Measurements from ENCODE around the gene PRPS1L1. TPM values are rescaled to one million over a fixed set of nuclear protein-coding genes. Genes with fewer than 3 reads are reported as not detected.

PRPS1L1 gene
- total RNA-seq, 1 donor from 2014 or later: not detected

DNA sequence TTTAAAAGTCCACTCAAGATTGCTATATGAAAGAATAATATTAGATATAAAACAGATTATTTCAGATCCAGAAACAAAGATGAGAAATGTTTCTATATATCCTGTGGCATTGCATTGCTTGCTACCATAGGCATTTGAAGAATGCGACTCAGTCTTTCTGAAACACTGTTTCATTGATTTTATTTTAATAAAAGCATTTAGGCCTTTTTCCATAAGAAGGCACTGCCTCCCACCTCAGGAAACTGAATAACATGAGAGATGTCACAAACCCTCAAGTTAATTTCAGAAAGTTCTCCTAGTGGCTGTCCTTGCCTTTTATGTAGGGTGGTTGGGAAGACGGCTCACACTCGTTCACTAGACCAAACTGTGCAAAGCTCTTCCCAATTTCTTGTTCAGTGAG is 23.3 kb downstream of the PRPS1L1 start:
- Histone ChIP-seq H2AFZ (replicated peaks) (no peak overlapping the region), H3K36me3 (no peaks in the 10 kb centered on the region), H3K4me3 (no peak overlapping the region), H3K9ac (no peak overlapping the region), H3K27ac (no peak overlapping the region), H3K4me1 (no peaks in the 10 kb centered on the region), H4K20me1 (ENCODE audit: low read depth) (no peaks in the 10 kb centered on the region), H3K27me3 (no peaks in the 10 kb centered on the region), H3K79me2 (ENCODE audit: low read depth) (no peaks in the 10 kb centered on the region), H3K9me3 (ENCODE audit: low read depth) (no peaks in the 10 kb centered on the region), H3F3A (ENCODE audit: low read depth) (no peaks in the 10 kb centered on the region), H3K4me2 (no peak overlapping the region)
- H3K36me3 Mint-ChIP-seq: no peaks in the 10 kb centered on the region
- no peak overlapping the region for H3K27ac Mint-ChIP-seq
- H3K9me3 Mint-ChIP-seq: peaks cover 14% of the 10 kb centered on the region
- H3K27me3 Mint-ChIP-seq (ENCODE audit: insufficient read depth, low read depth): no peaks in the 10 kb centered on the region
- no peak overlapping the region for H3K4me3 Mint-ChIP-seq
- DNase-seq (ENCODE audit: low spot score): no peak
- H3K4me1 Mint-ChIP-seq: no peaks in the 10 kb centered on the region
- TF ChIP-seq, protein P1, sequence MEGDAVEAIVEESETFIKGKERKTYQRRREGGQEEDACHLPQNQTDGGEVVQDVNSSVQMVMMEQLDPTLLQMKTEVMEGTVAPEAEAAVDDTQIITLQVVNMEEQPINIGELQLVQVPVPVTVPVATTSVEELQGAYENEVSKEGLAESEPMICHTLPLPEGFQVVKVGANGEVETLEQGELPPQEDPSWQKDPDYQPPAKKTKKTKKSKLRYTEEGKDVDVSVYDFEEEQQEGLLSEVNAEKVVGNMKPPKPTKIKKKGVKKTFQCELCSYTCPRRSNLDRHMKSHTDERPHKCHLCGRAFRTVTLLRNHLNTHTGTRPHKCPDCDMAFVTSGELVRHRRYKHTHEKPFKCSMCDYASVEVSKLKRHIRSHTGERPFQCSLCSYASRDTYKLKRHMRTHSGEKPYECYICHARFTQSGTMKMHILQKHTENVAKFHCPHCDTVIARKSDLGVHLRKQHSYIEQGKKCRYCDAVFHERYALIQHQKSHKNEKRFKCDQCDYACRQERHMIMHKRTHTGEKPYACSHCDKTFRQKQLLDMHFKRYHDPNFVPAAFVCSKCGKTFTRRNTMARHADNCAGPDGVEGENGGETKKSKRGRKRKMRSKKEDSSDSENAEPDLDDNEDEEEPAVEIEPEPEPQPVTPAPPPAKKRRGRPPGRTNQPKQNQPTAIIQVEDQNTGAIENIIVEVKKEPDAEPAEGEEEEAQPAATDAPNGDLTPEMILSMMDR (IDR thresholded peaks at IDR 0.05): no peak
- TF ChIP-seq EZH2 (IDR thresholded peaks at IDR 0.05) (no peak), EZH2phosphoT487 (IDR thresholded peaks at IDR 0.05) (no peak)

DNA sequence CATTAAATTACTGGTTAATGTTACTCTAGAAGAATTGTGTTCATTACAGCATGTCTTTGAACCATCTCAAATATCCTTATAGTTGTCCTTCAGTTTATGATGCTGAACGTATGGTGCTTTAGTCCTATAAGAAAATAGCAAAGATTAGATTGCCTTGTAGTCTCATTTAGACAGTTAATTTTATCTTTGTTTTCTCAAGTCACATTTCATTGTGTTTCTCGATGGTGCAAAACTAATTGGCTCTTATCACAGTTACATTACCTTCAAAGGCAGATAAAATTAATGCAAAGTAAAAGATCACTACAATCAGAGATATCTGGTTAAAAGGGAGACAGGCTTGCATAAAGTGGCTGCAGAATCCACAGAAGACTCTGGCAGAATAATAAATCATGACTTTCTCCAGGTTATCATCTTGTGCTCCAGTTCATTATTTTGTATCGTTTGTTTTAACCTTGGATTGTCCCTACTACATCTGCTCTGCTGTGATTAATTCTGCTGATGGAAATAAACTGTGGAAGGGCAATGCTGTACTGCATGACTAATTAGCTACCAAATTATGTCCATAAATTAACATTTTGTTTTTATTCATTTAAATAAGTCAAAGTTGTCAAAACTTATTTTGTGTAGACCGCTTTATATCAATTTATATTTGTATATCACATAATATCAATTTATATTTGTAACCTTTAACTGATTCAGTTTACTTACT is 24.2 kb downstream of the PRPS1L1 start:
- Mint-ChIP-seq H3K4me3 (no peak overlapping the region), H3K9me3 (peaks cover 15% of the 10 kb centered on the region), H3K4me1 (no peaks in the 10 kb centered on the region), H3K27ac (no peak overlapping the region), H3K27me3 (ENCODE audit: insufficient read depth, low read depth) (no peaks in the 10 kb centered on the region), H3K36me3 (no peaks in the 10 kb centered on the region)
- H3K9ac ChIP-seq: no peak overlapping the region
- no peak overlapping the region for H3K27ac ChIP-seq
- H2AFZ ChIP-seq (replicated peaks): no peak overlapping the region
- DNase-seq (ENCODE audit: low spot score): no peak
- no peaks in the 10 kb centered on the region for H3K4me1 ChIP-seq
- no peaks in the 10 kb centered on the region for H3K27me3 ChIP-seq
- no peak overlapping the region for H3K4me3 ChIP-seq
- H3K4me2 ChIP-seq: no peak overlapping the region
- no peaks in the 10 kb centered on the region for H4K20me1 ChIP-seq (ENCODE audit: low read depth)
- no peaks in the 10 kb centered on the region for H3K79me2 ChIP-seq (ENCODE audit: low read depth)
- no peaks in the 10 kb centered on the region for H3F3A ChIP-seq (ENCODE audit: low read depth)
- TF ChIP-seq EZH2 (IDR thresholded peaks at IDR 0.05): no peak
- no peak for TF ChIP-seq EZH2phosphoT487 (IDR thresholded peaks at IDR 0.05)
- TF ChIP-seq, protein P1 (IDR thresholded peaks at IDR 0.05): no peak
- H3K36me3 ChIP-seq: no peaks in the 10 kb centered on the region
- no peaks in the 10 kb centered on the region for H3K9me3 ChIP-seq (ENCODE audit: low read depth)

DNA sequence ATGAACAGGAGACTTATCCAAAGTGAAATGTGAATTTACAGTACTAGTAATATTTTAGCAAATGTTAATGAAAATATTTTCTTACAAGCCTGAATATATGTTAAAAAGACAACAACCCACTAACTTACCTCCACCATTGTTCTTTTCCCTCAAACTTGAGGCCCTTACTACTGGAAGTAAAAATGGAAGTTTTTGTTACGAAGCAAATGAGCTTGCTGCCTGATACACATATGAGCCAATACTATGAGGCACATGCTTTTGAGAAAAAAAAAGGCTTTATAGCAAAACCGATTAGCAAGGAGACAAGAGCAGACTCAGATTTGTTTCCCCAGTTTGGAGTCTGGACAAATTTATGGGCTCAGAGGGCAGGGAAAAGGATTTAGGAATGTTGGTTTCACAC is 29.0 kb downstream of the PRPS1L1 start:
- Mint-ChIP-seq H3K27ac (no peak overlapping the region), H3K27me3 (ENCODE audit: insufficient read depth, low read depth) (no peaks in the 10 kb centered on the region), H3K9me3 (peaks cover 8% of the 10 kb centered on the region), H3K4me3 (no peak overlapping the region), H3K4me1 (peaks cover 15% of the 10 kb centered on the region), H3K36me3 (no peaks in the 10 kb centered on the region)
- no peaks in the 10 kb centered on the region for H3K36me3 ChIP-seq
- H3K4me3 ChIP-seq: no peak overlapping the region
- H3K79me2 ChIP-seq (ENCODE audit: low read depth): no peaks in the 10 kb centered on the region
- TF ChIP-seq, protein P1 (IDR thresholded peaks at IDR 0.05): no peak
- TF ChIP-seq EZH2 (IDR thresholded peaks at IDR 0.05) (no peak), EZH2phosphoT487 (IDR thresholded peaks at IDR 0.05) (no peak)
- no peaks in the 10 kb centered on the region for H4K20me1 ChIP-seq (ENCODE audit: low read depth)
- no peak overlapping the region for H3K9ac ChIP-seq
- H3K4me2 ChIP-seq: no peak overlapping the region
- H2AFZ ChIP-seq (replicated peaks): no peak overlapping the region
- H3K4me1 ChIP-seq: peaks cover 8% of the 10 kb centered on the region
- no peak overlapping the region for H3K27ac ChIP-seq
- no peaks in the 10 kb centered on the region for H3K9me3 ChIP-seq (ENCODE audit: low read depth)
- no peaks in the 10 kb centered on the region for H3K27me3 ChIP-seq
- no peaks in the 10 kb centered on the region for H3F3A ChIP-seq (ENCODE audit: low read depth)
- DNase-seq (ENCODE audit: low spot score): no peak

All from neural progenitor cell (in vitro differentiated cells).